ENCODE measurements around the gene NRXN3.

The NRXN3 gene

DNA sequence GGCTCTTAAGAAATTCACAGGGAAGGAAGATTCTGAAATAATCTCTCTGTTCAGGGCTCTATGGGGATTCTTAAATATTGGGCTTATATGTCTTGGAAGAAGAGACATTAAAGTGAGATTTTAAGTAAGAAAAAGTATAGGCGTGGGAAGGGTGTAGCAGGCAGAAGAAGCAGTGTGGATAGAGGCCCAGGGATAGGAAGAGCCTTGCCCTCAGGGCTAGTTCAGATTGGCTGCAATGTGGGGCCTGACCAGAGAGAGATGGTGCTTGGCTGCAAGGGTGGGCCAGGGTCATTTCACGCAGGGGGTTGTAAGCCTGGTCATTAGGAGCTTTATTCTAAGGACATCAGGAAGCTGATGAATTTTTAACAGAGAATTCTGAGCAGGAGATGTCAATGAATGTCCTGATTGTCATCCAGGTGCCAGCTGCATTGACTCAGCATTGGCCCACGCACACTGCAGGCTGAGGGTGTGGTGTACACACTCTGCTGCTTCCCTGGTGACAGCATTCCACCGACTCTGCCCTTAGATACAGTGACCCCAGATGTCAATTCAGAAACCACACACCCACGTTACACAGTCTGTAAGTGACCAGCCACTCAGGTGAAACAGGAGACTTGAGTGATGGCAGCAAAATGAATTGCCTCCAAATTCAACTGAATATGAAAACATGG, 582.5 kb downstream of the NRXN3 start:
- peak; percentile 54 for DNase-seq

DNA sequence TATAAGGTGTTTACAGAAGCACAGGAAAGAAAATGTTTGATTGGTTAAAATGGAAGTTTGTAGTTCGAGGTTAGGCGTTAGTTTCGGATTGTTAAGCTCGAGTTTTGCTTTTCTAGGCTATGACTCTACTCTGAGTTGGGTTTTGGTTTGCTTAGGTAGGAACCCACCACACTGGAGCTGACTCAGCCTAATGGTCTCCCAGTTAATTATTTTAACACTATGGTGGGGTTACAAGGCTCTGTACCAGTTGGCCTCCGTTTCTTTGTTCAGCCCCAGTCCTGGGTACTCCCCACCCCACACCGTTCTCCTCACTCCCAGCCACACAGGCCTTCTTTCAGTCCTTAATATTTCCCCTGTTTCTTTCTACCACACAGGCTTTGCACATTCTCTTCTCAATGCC, 583.9 kb downstream of the NRXN3 start:
- DNase-seq, result no peak

DNA sequence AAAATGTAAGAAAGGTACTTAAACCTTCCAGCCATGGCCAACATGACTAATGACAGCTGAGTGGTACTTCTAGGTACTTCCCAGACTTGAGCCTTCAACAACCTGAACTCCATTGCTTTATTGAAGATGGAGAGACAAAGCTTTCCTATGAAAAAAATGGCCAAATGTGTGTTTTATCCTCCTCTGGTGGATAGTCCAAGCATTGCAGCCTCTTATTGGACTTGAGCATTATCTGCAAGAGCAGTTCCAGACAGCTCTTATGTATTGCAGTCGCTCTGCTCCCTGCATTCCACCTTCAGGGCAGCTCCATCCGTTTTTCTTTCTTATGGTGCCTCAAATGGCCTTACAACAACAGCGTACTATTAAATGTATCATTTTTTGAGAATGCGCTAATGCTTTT, 588.2 kb downstream of the NRXN3 start:
- DNase-seq, result peak; percentile 84

DNA sequence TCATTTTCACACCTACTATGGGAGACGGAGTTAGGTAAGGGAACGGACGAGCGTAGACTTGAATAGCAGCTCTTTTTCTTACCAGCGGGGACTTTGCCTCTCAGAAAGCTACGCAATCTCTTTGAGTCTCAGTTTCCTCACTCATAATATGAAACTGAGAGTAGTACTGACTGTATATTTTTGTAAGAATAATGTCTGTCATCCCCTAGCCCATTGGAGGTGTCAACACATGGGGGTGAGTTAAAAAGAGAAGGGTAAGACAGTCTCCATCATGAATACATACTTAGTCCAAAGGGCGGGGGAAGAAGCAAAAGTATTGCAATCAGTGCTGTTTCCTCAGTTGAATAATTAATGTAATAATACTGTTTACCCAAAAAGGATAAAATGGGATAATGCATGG, 592.2 kb downstream of the NRXN3 start:
- DNase-seq, result no peak

DNA sequence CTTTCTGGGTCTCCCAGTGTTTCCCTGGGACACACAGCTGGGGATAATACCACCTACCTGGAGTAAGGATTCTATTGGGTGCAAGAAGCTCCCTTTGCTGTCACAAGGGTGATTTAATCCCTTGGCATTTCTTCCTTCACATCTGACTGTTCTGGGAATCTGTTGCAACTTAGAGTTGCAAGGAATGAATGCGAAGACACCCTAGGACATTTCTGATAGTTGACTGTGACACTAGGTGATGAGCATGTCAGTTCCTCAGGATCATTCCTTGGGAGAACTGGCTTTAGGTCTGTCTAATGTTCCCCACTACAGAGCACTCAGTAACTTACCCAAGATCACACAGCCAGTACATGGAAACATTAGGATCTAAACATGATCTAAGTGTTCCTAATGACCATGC, 593.6 kb downstream of the NRXN3 start:
- DNase-seq, result no peak

DNA sequence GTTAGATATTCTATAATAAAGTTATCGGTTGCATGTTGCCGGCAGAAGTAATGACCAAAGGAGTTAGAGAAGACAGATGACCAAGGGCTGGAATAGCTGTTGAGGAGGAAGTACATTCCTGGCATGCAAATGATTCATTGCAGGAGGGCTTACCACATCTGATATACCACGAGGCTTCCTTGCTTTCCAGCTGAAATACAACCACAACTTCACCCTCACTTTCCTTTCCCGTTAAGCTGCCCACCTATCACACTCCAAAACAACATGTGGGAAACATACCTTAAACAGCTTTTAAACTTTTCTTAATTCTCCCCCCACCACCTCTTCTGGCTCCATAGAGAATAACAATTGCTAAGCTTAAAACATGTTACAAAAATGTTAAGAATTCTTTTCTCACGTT, 594.1 kb downstream of the NRXN3 start:
- no peak for DNase-seq

DNA sequence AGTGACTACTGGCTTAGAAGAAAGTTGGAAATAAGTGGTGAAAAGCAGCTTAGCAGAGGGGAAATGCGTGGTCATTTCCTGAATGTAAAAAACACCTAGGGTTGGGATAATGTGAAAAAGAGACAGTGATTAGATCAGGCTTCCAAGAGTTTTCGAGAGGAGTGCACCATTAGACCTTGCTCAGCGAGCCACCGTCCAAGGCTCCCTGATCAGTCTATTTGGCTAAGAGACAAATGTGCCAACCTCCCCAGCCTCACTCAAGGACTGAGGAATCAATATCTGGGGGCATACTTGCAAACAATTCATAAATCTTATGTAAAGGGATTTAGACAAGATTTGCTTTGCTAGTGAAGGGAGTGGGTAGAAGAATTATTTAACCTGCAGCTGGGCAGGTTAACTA, 594.5 kb downstream of the NRXN3 start:
- DNase-seq, result no peak

DNA sequence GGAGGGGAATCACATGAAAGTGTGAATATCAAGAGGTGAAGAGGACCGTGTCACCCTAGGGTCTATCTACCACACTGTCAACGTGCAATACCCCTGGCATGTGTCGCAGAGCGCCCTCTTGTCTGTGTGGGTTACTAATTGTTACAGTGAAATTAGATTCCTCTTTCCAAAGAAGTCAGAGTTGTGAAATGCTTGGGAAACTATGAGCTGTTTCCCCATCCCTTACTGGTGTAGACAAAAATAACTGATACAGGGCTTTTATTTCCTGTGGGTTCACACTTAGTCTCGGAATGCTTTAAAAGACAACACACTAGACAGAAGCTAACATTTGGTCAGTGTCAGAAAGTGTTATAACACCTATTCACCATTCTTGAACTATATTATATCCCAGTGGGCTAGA, 597.3 kb downstream of the NRXN3 start:
- no peak for DNase-seq

DNA sequence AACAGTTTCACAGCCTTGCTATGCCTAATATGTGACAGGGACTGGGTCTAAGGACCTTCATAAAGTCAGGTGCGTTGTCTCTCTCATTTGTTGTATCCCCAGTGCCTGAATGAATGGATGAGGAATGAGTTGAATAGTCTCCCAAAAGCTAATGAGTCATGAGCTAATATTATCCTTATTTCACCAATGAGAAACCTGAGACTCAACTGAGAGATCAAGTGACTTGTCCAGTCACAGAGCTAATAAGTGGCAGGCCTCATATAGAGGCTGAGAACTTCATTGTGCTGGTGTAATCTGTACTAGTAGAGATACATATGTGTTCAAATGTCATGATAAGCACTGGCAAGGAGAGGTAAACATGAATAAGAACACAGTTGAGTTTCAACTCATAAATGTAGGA, 612.4 kb downstream of the NRXN3 start:
- DNase-seq, result peak; percentile 60

DNA sequence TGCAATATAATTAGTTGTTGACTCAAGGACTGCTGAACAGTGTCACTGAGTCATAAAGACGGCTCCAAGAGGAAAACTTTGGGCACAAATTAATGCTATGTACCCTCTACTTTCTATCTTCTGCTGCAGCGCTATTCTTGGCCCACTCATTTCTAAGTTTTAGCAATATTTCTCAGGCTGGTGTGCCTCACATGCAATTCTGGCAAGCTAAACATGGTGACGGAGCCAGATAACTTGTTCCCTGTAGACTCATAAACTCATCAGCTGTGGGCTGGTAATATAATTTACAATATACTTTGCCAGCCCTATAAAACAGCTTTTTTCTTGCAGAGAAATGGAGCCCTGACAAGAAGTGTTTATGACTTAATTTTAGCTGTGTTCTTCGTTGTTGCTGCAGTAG, 615.1 kb downstream of the NRXN3 start:
- no peak for DNase-seq

DNA sequence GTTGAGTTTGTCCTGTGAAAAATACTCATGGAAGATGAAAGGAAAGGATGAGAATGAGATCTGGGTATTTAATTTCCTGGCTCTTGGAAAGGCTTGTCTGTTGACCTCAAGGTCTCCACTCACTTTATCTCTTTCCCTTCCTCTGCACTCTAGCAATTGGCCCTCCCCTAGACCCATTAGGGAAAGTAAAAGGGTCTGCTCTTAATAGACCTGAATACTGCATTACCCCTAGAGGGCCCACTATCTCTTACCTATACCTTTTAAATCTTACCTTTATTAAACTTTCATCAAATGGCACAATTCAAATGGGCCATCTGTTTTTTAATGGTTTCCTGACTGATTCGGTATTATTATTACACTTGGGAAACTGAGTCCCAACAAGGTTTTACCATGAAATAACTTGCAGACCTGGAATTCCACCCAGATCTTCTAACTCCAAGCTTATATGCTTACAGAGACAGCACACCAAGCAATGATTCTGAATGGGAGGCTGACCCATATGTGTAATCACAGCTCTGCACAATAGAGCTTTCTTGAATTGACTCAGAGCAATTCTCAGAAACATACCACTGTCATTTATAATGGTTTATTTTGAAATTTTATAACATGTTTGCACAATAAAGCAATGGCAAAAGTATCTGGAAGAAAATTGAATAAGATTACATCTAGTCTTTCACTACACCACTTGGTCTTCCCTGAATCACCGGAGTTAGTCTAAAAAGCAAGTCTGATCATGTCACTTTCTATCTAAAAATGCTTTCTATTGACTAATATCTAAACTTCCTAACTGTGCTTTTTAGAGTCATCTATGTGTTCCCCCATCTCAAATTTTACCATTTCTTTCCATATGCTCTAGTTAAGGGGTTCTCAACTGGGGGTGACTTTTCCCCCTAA, 618.5 kb downstream of the NRXN3 start:
- no peak for DNase-seq

DNA sequence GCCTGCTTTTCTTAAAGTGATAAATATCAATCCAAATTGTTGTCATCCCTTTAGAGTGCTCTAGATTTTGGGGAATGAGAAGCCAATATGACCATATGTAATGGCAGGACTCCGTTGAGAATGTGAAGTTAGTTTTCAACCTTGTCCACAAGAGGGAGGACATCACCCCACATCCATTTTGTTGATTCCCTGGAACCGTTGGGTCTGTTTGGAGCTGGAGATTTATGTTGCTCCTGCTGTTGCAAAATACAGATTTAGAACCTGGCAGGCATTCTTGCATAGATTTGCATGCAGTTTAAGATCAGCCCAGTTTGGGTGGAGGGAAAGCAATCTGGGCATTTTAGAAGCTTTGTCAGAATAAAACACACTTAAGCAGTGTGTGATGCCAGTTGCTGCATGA, 620.1 kb downstream of the NRXN3 start:
- peak; percentile 9 for DNase-seq

DNA sequence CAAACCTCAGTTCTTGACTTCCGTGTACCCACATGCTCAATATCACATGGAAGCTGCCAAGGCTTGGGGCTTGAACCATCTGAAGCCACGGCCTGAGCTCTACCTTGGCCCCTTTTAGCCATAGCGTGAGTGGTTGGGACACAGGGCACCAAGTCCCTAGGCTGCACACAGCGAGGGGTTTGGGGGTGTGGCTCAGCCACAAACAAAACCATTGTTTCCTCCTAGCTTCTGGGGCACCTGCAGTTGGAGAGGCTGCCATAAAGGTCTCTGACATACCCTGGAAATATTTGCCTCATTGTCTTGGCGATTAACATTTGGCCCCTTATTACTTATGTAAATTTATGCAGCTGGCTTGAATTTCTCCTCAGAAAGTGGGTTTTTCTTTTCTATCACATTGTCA, 628.6 kb downstream of the NRXN3 start:
- DNase-seq, result no peak

DNA sequence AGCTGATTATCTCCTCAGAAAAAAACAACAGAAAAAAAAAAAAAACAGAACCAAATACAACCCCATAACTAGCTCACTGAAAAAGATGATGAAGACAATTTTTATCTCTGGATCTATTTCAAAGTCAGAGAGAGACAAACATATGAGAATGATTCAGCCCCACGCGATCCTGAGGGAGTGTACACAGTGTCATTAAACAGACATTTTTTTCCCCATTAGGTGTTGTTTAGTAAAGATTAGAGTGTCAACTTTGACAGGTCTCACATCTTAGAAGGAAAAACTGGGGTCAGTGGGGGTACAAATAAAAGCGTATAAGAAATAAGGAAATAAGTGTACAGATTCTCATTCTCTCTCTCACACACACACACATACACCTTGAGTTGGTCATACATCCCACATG, 635.4 kb downstream of the NRXN3 start:
- no peak for DNase-seq

DNA sequence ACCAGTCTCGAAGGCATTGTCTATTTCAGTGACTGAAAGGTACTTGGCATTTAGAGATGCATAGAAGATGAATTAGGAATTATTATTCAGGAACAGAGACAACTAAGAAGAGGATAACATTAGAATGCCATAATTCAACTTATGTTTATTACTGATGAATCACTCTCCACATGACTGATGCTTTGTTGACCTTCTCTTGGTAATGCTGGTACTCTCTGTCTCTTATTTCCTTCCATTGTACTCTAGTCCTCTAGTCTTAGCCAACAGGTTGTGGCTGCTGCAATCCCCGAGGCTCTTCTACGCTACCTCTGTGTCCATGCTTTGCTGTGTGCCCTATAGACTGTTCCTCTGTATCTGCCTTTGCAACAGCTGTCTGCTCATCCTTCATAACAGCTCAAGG, 652.9 kb downstream of the NRXN3 start:
- DNase-seq, result peak; percentile 43

DNA sequence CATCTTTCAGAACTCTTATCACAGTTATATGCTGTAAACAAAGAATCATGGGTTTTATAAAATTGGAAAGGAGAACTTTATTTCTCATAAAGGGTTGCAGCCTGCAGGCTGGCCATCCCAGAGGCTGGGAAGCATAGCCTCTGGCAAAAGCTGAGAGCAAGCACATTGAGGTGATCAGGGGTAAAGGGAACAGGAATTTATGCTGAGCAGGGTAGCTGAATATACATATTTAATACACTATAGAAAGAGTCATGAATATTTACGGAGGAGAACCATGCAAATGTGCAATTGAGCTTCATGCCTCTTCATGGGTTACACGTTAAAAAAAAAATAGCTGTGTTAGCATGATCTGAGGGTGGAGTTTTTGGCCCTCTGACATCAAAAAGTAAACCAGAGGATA, 653.3 kb downstream of the NRXN3 start:
- no peak for DNase-seq

DNA sequence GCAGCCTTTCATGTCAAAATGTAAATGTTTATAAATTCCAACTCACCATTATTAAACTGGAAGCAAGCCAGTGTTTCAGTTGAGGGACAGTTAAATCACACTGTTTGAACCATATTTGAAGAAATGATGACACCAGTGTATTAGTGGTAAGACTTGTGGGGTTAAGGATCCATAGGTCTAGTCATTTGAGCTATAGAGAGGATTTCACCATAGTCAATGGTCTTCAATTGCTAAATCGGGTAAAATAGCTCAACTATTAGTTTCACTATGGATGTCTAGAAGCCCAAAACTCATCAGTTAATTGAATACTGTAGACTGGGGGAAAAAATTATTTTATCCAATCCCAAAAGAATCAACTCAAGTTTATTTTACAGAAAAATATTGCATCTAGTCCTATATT, 659.1 kb downstream of the NRXN3 start:
- DNase-seq, result no peak

DNA sequence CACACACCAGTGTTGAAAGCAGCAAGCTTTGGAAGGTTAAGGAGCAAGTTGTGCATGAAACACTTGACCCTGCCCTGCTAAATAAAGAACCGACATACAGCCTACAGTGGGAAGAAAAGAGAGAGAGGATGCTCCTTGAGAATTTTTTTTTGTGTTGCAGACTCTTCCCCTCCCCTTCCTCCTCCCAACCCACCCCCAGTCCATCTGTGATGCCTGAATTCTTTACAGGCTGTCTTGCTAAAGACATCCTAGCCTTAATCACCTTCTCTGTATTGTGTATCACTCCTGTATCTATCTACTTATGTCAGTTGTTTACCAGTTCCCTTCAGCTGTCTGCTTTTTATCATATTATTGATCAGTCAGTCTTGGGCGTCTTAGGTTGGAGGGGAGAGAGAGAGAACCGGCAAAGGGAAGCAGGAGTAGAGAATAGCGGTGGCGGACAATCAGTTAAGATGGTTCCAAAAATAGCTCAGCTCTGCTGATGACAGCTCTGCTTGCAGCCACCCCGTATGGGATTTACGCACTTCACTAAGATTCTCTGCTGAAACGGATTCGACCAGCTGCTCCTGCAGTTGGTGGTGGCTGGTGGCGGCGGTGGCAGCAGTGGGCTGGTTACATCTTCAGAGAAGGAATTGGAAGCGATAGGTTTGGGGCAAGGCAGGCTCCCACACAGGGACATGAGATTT, 664.7 kb downstream of the NRXN3 start:
- DNase-seq, result no peak

DNA sequence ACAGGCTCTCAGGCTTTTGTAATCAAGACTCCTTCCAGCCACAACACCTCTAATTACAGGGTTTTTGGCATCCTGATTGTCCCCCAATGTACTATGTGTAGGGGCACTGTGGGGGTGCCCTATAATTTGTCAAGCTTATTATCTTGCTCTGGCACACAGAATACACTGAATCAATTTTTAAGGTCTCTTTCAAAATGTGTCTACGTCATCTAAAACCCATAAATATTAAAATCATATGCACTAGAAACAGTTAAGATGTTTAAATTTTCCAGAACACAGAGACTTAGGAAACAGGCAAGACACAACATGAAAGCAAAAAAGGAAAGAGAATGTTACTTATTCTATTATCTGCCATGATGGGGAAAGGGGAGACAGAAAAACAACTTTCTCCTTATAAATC, 665.7 kb downstream of the NRXN3 start:
- no peak for DNase-seq

DNA sequence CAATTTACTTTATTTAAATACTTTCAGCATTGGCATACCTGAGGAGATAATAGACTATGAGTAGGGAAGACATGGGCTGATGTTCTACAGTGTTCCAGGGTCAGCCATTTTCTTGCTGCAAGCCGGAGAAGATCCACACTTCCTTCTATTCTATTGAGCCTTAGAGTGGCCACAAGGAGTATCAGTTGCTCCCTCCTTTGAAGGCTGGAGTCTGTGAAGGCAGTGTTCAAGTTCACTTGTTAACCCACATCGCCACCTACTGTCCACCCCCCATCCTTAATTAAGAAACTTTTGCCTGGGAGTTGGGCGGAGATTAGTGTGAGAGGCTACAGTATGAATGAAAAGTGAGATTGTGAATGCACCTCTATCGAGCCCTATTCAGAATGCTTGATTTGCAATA, 666.6 kb downstream of the NRXN3 start:
- peak; percentile 80 for DNase-seq

DNA sequence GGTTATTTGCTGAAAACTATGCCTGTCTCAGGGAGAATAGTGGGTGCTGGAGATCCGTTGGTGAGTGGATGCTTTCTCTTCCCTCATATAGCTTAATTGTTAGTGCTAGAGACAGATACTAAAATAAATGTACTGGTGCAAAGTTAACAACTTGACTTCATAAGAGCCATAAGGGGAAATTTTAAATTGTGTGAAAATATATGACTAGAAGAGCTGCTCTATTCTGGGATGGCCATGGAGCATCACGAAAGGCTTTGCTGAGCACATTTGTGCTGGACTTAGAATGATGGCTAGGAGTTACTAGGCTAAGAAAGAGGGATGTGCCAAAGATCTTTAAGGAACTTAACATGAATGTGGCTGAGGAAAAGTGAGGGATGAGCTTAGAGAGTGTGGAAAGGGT, 668.8 kb downstream of the NRXN3 start:
- DNase-seq, result no peak

DNA sequence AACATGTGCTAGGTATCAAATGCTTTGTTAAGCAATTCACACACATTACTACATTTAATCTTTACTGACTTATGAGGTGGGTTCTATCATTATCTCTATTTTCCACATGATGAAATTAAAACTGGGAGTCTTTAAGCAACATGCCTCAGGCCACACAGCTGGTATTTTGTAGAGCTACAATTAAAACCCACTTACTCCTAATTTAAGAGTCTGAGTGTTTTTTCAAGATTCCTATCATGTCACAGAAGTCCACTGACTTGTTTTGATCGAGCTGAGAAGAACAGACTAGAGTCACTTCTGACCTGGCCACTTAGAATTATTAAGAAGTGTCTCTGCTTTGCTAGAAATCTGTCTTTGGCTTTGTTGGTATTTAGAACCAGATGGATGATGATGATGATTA, 670.7 kb downstream of the NRXN3 start:
- DNase-seq, result no peak

DNA sequence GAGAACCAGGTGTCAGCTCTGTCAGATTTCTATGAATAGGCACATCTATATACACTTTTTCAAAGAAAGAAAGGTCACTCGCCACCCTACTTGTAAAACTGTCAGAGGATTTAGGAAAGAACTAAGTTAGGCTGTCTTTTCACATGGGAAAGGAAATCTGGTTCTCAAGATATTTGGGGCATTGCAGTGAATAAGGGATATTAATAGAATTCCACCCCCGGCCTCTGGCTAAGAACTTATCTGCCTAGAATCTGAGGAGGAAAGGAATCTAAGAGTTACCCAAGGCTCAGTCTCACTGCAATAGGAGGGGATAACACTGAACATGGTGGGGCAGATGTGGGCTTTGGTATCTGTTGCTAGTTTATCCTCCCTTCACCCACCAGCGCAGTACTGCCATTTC, 677.6 kb downstream of the NRXN3 start:
- no peak for DNase-seq

DNA sequence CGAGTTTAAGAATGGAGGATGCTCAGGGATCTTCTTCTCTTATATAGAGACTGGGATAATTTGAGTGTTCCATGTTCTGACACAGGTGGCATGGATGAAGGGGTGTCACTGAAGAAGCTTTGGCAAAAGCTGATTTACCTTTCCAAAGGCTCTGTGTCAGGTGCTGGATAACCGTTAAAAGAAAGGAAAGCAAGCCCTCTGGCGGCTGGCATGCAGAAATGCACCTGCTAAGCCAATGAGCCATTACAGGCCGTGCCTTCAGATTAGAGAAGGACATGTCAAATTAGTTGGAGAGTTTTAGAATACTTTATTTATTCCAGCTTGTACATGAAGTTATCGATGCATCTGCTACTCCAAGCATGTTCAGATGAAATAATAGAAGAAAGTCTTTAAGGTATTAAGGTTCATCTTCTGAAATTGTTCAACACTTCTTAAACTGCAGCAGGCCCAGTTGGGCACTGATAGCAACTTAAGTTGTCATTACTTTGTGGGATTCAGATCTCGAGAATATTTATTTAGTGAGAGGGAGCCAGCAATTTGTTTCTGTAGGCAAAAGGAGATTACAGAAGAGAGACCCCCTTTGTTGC, 678.2 kb downstream of the NRXN3 start:
- DNase-seq, result peak; percentile 76

All from DMS53 (cell line).